Activated T-cell treated with anti-CD3 and anti-CD28 coated beads, Interleukin-2, amount 50 U/mL, for 4 hours (primary cell): ENCODE data around the gene PEAK1. TPM values are rescaled to one million over a fixed set of nuclear protein-coding genes. Genes with fewer than 3 reads are reported as not detected.
"Not testable (repeated sequence)": the region's sequence is repeated elsewhere in the genome, so short reads cannot be mapped to it uniquely, and the experiment has no call there.

Source experiments
- ATAC-seq, 2 donors: fragments of 200-7000 bp; cut with Tn5 transposase; one replicate each; pipeline ENCODE4 v1.10.0; 2021
- DNase-seq: peaks from one replicate; pipeline ENCODE4 v3.0.0-alpha.2; 2020
- H3K27me3 Mint-ChIP-seq: one replicate; pipeline ENCODE4 v1.8.0; 2021; ENCODE audit warnings: low read depth, mixed read lengths
- H3K36me3 Mint-ChIP-seq: one replicate; pipeline ENCODE4 v1.8.0; 2022; ENCODE audit warnings: mixed read lengths; ENCODE audit not compliant: insufficient read depth
- H3K4me1 Mint-ChIP-seq: one replicate; pipeline ENCODE4 v1.8.0; 2021; ENCODE audit warnings: low read depth, mixed read lengths
- H3K4me3 Mint-ChIP-seq: one replicate; pipeline ENCODE4 v1.8.0; 2021; ENCODE audit warnings: mild to moderate bottlenecking, moderate library complexity, mixed read lengths
- H3K9me3 Mint-ChIP-seq: one replicate; pipeline ENCODE4 v1.8.0; 2021; ENCODE audit warnings: mixed read lengths
- total RNA-seq, 3 donors: library from RNA; stranded (reverse); gene quantifications; one replicate each; pipeline ENCODE4 v1.2.1, GENCODE V29; 2021

Gene PEAK1
- total RNA-seq, 3 donors from 2014 or later, result 15.5 to 23.1 (median 21.2) TPM

DNA sequence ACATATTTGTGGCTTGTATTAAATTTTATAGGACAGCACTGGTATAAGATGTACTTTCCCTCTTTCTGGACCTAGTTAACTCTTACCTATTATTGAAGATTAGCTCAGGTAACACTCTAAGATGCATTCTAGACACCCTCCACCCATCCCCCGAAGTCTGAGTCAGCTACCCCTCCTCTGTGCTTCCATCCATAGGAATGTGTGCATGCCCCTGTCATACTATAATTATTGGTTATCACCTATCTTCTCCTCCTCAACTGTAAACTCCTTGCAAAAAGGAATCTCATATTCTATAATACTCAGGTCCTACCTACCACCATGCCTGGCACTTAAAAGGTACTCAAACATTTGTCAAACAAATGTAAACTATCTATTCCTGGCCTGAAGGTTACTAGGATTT is 3.0 kb downstream of the PEAK1 start:
- ATAC-seq (no peak), DNase-seq (no peak)
- Mint-ChIP-seq H3K9me3 (no peaks in the 10 kb centered on the region), H3K4me3 (no peak overlapping the region), H3K36me3 (no peaks in the 10 kb centered on the region), H3K4me1 (peaks cover 30% of the 10 kb centered on the region), H3K27me3 (no peaks in the 10 kb centered on the region)

DNA sequence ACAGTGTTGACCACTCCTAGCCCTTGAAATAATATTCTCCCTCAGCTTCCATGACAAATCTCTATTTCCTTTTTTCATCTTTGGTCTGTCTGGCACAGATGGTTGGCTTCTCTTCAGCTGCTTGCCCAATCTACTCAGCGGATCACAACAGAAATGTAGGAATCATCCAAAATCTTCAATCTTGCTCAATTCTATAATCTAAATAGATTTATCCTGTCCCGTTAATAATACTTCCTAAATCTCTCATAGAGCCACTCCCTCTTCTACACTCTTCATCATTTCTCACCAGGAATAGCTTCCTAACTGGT is 3.8 kb downstream of the PEAK1 start:
- Mint-ChIP-seq H3K9me3 (no peaks in the 10 kb centered on the region), H3K27me3 (no peaks in the 10 kb centered on the region), H3K4me3 (no peak overlapping the region), H3K4me1 (peaks cover 23% of the 10 kb centered on the region), H3K36me3 (no peaks in the 10 kb centered on the region)
- no peak for DNase-seq
- no peak for ATAC-seq

DNA sequence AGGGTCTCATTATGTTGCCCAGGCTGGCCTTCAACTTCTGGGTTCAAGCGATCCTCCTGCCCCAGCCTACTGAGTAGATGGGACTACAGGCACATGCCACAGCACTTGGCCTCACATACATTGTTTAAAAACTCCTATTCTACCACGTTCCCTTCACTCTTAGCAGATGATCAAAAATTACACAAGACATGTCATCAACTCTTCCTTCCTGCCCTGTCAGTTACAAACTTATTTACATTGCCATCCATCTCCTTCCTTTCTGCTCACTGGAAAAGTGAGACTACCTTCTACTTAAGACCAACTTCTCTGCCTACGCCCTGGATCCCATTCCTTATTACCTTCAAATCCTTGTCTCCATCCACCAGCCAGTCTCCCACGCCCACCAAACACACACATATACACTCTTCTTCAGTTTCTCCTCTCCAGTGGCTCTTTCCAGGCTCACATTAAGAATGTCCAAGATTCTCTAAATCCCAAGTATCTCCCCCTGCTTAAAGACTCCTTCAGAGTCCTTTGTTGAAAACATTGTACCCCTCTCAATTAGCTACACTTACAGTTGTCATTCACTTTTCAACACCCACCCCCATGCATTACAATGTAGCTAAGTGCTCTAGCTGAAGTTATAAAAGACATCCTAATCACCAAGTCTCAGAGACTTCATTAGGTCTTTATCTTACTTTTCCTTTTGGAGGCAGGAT is 4.3 kb downstream of the PEAK1 start:
- DNase-seq, result no peak
- no peaks in the 10 kb centered on the region for H3K36me3 Mint-ChIP-seq
- no peak overlapping the region for H3K4me3 Mint-ChIP-seq
- H3K27me3 Mint-ChIP-seq, result no peaks in the 10 kb centered on the region
- no peaks in the 10 kb centered on the region for H3K9me3 Mint-ChIP-seq
- ATAC-seq, result no peak
- peaks cover 22% of the 10 kb centered on the region for H3K4me1 Mint-ChIP-seq

DNA sequence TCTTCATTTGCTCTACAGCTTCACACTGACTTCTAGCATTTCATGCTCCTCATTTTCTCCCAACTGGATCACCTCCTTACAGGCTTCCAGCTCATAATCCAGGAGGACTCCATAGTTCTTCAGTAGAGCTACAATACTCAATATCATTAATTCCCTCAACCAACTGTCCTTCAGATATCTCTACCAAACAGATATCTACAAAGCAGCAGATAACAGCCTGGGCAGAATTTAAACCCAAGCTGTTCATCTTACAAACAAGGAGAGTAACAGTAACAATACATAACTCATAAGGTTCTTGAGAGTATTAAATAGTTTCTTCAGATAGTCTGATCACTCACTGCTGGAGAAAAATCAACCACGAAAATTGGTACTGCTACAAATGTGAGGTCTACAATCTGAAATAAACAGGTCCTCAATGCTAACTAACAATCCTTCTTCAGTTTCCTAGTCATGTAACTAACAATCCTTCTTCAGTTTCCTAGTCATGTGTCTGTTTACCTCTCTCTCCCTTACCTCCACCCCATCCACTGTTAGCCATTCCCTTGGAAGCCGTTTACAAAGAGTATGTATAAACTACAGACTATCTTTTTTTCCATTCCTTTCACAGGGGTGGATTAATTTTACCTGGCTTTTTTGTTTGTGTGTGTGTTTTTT is 5.0 kb downstream of the PEAK1 start:
- no peak overlapping the region for H3K4me3 Mint-ChIP-seq
- no peaks in the 10 kb centered on the region for H3K9me3 Mint-ChIP-seq
- H3K27me3 Mint-ChIP-seq, result no peaks in the 10 kb centered on the region
- H3K36me3 Mint-ChIP-seq, result no peaks in the 10 kb centered on the region
- H3K4me1 Mint-ChIP-seq, result peaks cover 27% of the 10 kb centered on the region
- no peak for ATAC-seq
- no peak for DNase-seq

DNA sequence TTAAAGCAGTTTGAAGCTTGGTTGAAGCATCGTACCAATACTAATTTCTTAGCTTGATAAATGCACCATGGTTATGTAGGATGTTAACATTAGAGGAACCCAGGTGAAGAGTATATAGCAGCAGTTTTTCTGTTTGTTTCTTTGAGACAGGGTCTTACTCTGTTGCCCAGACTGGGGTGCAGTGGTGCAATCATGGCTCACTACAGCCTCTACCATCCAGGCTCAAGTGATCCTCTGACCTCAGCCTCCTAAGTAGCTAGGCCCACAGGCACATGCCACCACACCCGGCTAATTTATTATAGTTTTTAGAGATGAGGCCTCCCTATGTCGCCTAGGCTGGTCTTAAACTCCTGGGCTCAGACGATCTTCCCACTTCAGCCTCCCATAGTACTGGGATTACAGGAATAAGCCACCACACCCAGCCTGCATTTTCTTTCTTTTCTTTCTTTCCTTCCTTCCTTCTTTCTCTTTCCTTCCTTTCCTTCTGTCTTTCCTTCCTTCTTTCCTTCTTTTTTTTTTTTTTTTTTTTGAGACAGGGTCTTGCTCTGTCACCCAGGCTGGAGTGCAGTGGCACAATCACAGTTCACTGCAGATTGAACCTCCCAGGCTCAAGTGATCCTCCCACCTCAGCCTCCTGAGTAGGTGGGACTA is 6.1 kb downstream of the PEAK1 start:
- no peaks in the 10 kb centered on the region for H3K9me3 Mint-ChIP-seq
- no peak for DNase-seq
- no peaks in the 10 kb centered on the region for H3K36me3 Mint-ChIP-seq
- no peak overlapping the region for H3K4me3 Mint-ChIP-seq
- no peaks in the 10 kb centered on the region for H3K27me3 Mint-ChIP-seq
- peaks cover 32% of the 10 kb centered on the region for H3K4me1 Mint-ChIP-seq
- no peak for ATAC-seq

DNA sequence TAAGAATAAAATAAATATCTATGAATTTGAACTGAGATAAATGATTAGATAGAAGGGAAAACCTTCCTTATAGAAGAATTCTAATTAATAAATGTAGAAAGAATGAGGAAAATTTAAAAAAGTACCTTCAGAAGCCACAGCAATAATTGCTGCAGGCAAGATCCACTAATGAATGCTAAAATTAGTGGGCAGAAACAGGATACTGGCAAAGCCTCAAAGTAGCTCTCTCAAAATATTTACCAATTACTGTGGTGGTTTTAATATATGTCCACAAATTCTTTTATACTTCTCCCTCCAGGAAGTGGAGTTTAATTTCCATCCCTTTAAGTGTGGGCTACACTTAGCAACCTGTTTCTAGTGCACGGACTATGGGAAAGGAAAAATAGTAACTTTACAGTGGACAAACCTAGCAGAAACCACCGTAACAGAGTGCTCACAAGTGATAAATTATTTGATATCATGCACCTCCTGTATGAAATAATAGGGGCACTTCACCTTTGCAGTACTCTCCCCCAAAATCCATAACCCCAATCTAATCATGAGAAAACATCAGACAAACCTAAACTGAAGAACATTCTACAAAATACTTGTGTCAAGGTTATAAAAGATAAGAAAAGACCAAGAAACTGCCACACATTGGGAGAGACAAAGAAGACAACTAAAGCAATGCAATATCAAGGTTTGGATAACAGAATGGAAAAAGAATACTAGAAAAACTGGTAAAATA is 6.8 kb downstream of the PEAK1 start:
- Mint-ChIP-seq H3K27me3 (no peaks in the 10 kb centered on the region), H3K9me3 (no peaks in the 10 kb centered on the region), H3K36me3 (no peaks in the 10 kb centered on the region), H3K4me3 (no peak overlapping the region), H3K4me1 (peaks cover 25% of the 10 kb centered on the region)
- ATAC-seq (no peak), DNase-seq (no peak)

DNA sequence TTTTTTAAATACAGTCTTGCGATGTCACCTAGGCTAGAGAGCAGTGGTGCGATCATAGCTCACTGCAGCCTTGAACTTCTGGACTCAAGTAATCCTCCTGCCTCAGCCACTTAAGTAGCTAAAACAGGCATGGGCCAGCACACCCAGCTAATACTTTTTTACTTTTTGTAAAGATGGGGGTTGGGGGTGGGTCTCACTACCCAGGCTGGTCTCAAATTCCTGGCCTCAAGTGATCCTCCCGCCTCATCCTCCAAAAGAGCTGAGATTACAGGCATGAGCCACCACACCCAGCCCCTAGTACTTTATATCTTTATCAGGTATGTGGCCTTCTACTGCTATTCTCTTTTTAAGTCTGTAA is 8.3 kb downstream of the PEAK1 start:
- peaks cover 18% of the 10 kb centered on the region for H3K4me1 Mint-ChIP-seq
- H3K9me3 Mint-ChIP-seq, result no peaks in the 10 kb centered on the region

DNA sequence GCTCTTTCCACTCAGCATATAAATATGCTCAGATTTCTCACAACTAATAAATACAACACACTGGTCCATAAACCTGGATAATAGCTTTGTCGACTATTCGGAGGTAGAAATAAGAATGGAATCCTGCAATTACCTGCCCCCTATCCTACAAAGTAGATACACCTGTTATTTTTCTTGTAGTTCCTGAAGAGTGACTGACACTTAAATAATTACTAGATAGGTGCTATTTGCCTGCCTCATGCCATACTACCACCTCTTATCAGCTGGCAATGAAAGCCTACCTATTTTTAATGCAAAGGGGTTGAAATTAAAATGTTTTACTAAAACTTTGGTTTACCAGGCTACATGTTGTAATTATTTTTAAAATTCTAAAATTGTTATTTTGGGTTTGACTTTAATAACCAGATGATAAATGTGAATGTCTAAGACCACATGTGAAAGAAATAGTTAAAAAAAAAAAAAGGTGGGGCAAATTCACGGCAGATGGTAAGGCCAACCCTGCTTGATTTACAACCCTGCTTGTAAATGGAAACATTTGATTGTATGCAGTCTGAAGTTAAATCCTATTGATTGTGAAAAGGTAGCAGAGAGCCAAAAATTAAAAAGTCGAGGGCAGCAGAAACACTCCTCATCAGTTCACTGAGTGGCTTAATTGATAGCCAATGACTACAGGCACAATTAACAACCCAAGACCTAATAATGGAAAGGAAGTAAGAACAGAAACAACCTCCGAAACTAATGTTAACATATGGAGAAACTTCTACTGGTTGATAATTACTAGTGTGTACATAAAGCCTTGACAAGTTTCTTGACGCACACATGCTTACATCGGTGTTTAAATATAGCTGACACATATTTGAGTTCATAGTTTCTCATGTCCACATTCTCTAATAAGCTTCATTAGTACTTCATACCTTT is 8.9 kb downstream of the PEAK1 start:
- DNase-seq, result no peak

More for the DNA sequence above, 8.3 kb downstream of the PEAK1 start:
- Mint-ChIP-seq H3K27me3 (no peaks in the 10 kb centered on the region), H3K4me3 (no peak overlapping the region), H3K36me3 (no peaks in the 10 kb centered on the region)
- no peak for ATAC-seq
- DNase-seq, result no peak

DNA sequence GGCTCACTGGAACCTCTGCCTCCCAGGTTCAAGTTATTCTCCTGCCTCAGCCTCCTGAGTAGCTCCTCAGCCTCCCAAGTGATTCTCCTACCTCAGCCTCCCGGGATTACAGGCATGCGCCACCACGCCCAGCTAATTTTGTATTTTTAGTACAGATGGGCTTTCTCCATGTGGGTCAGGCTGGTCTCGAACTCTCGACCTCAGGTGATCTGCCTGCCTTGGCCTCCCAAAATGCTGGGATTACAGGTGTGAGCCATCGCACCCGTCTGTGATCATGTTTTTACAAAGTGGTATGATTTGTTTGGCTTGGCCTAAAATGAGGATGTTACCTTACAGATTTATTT is 9.8 kb downstream of the PEAK1 start:
- Mint-ChIP-seq H3K4me1 (peaks cover 25% of the 10 kb centered on the region), H3K4me3 (peak overlapping the region; percentile 59)
- not testable (repeated sequence) for H3K9me3 Mint-ChIP-seq, ATAC-seq, DNase-seq, H3K27me3 Mint-ChIP-seq, H3K36me3 Mint-ChIP-seq

More for the DNA sequence above, 8.9 kb downstream of the PEAK1 start:
- no peak overlapping the region for H3K4me3 Mint-ChIP-seq
- peaks cover 25% of the 10 kb centered on the region for H3K4me1 Mint-ChIP-seq
- no peak for ATAC-seq
- H3K9me3 Mint-ChIP-seq, result no peaks in the 10 kb centered on the region
- no peaks in the 10 kb centered on the region for H3K27me3 Mint-ChIP-seq
- H3K36me3 Mint-ChIP-seq, result no peaks in the 10 kb centered on the region

DNA sequence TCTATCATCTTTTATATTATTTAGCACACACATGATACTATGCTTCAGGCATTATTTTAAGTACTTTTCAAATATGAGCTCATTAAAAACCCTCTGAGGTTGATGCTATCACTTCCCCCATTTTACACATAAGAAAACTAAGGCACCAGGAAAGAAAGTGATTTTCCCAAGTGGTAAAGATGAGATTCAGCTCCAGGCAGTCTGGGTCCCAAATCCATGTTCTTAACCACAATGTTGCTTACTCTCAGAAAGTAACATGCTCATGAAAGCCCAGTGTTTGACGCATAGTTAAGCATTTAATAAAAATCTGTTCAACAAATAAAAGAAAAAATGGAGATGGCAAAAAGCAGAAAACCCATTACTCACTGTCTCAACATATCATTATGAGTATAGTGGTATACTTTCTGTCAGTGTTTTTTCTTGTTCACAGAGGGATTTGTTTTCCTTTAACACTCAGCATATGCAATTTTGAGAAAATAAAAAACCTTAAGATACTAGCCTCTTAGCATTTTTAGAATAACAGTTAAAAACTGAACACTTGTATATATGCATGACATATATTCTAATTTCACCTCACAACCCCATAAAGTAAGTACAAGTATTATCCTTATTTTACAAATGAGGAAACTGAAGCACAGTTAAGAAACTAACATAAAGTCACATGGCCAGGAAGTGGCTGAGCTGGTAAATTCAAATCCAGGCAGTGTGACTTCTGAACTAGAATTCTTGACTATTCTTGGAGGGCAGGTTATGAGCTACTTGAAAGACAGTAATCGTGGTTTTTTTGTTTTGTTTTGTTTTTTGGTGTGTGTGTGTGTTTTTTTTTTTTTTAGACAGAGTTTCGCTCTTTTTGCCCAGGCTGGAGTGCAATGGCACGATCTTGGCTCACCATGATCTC is 10.4 kb downstream of the PEAK1 start:
- DNase-seq (no peak), ATAC-seq (peak; percentile 82 to 88)
- Mint-ChIP-seq H3K9me3 (no peaks in the 10 kb centered on the region), H3K36me3 (no peaks in the 10 kb centered on the region), H3K27me3 (no peaks in the 10 kb centered on the region), H3K4me1 (peaks cover 25% of the 10 kb centered on the region), H3K4me3 (peak overlapping the region; percentile 59)

DNA sequence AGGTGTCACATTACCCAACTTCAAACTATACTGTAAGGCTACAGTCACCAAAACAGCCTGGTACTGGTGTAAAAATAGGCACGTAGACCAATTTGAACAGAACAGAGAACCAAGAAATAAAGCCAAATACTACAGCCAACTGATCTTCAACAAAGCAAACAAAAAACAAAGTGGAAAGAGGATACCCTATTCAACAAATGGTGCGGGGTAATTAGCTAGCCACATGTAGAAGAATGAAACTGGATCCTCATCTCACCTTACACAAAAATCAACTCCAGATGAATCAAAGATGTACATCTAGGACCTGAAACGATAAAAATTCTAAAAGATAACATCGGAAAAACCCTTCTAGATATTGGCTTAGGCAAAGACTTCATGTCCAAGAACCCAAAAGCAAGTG is 13.1 kb downstream of the PEAK1 start:
- DNase-seq, result no peak
- no peaks in the 10 kb centered on the region for H3K9me3 Mint-ChIP-seq
- H3K4me1 Mint-ChIP-seq, result peaks cover 37% of the 10 kb centered on the region
- no peaks in the 10 kb centered on the region for H3K36me3 Mint-ChIP-seq
- H3K27me3 Mint-ChIP-seq, result no peaks in the 10 kb centered on the region
- no peak overlapping the region for H3K4me3 Mint-ChIP-seq
- ATAC-seq, result no peak

DNA sequence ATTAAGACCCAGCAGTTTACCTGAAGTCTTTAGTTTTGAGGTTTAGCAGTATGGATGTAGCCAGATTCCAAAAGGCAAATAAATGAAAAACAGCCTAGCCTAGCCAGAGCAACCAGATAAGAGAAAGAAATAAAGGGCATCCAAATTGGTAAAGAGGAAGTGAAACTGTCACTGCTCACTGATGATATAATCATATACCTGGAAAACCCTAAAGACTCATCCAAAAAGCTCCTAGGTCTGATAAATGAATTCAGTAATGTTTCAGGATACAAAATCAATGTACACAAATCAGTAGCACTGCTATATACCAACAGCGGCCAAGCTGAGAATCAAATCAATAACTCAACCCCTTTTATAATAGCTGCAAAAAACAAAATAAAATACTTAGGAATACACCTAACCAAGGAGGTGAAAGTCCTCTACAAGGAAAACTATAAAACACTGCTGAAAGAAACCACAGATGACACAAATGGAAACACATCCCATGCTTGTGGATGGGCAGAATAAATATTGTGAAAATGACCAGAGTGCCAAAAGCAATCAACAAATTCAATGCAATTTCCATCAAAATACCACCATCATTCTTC is 13.6 kb downstream of the PEAK1 start:
- not testable (repeated sequence) for DNase-seq, H3K9me3 Mint-ChIP-seq, H3K27me3 Mint-ChIP-seq, H3K36me3 Mint-ChIP-seq, ATAC-seq, H3K4me3 Mint-ChIP-seq
- H3K4me1 Mint-ChIP-seq, result peaks cover 37% of the 10 kb centered on the region
